NCI-H128 (cell line): ENCODE results near the gene VAV2.
"Not testable (repeated sequence)": the region's sequence is repeated elsewhere in the genome, so short reads cannot be mapped to it uniquely, and the experiment has no call there.

Source experiments
- DNase-seq: peaks from one replicate; lab custom pipeline; 2025; ENCODE audit not compliant: unreplicated experiment; lab: John Stamatoyannopoulos, UW

Gene VAV2

DNA sequence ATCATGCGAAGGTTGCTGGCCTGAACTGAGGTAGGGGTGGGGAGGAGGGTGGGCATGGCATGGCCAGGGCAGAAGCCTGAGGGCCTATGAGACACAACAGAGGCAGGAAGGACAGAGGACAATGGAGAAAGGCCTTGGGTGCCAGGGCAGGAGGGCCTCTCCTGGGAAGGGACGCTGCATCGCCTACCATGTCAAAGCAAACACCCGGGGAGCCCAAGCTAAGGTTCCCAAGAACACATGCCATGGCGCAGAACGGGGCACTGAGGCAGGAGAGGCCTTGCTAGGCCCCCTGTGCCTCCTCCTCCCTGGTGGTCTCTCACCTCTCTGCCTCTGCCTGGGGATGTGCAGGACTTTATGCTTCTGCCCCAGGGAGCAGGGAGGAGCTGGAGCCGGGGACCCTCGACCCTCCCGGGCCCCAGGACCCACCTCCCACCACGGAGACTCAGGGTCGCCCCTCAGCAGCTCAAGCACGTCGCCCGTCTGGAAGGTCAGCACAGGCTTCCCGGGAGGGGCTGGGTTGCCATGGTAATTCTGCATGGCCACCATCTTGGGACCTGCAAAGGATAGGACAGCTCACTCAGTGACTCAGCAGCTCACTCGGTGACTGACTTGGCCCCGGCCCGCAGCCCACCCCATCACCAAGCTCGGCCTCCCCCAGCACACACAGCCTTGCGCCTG, 213.6 kb downstream of the VAV2 start:
- DNase-seq: no peak

- no peak for DNase-seq
Observed at GRCh38 chr9:133777871-133778270, 214.3 kb downstream of the VAV2 start.

DNA sequence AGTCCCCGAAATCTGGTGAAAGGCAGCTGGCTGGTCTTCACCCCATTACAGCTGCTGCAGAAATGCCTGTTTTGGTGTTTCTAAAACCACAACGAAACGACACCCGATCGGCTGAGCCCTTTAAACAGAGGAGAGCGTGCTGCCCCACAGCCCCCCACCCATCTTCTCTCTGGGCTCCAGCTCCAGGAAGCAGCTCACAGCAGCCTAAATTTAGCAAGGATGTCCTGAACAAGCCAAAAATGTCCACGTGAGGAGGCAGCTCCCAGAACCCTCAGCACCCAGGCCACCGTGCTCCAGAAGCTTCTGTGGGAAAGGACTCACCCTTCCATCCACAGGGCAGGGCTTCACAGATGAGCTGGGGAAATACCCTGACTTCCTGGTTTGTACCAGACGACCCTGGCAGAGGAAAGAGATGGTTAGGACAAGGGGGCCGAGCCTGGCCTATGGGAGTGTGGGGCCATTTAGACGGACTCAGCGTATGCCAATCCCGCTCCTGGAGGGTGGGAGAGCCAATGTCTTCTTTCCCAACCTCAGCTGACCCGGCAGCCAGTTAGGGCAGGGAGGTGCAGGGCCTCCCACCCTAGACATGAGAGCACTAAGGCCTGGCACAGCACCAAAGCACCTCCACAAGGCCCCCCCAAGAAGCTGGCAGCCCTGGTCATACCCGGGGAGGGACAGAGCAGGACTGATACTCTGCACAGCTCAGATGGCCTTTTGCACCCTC, 214.9 kb downstream of the VAV2 start:
- no peak for DNase-seq

DNA sequence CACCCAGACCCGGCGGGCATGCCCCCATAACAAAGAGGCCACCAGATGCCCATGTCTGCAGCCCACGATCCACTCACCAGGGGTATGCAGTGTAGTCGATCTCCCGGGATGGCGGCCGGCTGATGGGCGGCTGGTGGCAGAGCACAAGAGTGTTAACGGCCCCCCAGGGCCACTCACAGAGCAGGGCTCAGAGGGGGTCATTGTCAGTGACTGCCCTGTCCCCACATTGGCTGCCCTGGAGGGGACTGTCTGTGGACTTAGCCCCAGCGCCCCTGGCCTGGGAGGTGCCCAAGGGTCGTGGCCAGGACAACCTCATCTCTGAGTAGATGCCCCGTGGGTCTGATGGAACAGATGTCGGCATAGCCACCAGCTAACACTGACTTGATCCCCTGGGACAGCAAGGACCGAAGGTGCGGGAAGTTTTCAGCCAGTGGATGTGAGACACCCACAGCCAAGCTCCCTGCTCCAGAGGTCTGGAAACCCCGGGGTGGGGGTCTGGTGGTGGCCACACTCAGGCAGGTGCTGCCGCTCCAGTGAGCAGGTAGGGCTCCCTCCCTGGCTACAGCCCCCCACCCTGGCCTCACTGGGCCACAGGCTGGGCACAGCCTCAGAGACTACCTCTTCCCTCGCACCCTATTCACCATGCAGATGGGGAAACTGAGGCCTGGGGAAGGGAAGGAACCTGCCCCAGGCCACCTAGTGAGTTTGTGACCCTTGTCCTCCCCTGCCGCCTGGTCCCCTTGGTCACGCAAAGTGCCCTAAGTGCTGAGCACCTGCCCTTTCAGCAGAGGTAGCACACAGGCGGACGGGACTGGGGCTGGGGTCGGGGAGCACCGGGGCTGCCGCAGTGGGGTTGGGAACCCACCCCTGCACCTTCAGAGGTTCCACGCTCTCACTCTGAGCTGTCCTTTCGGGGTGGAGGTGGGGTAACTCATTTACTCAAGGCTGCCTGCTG, 215.9 kb downstream of the VAV2 start:
- DNase-seq: no peak

- no peak for DNase-seq
Observed at GRCh38 chr9:133775291-133775690, 216.8 kb downstream of the VAV2 start.

DNA sequence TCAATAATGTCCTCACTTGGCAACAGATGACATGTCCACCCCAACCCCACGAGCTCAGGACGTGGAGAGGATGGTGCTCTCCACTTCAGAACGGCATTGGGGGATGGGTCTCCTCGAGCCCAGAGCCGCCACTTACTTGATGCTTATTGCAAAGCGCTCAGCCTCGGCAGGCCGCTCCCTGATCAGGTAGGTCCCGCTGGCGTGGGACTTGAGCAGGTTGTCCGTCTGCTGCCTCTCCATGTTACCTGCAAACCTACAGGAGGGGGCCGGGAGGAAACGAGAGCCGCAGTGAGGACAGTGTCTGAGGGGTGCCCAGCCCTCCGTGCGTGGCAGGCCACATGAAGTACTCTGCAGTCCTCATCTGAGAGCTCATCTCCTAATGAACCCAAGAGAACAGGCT, 217.3 kb downstream of the VAV2 start:
- no peak for DNase-seq

- no peak for DNase-seq
Observed at GRCh38 chr9:133773889-133774655, 218.1 kb downstream of the VAV2 start.

GRCh38 chr9:133772581-133772980, 219.5 kb downstream of the VAV2 start:
- no peak for DNase-seq

DNA sequence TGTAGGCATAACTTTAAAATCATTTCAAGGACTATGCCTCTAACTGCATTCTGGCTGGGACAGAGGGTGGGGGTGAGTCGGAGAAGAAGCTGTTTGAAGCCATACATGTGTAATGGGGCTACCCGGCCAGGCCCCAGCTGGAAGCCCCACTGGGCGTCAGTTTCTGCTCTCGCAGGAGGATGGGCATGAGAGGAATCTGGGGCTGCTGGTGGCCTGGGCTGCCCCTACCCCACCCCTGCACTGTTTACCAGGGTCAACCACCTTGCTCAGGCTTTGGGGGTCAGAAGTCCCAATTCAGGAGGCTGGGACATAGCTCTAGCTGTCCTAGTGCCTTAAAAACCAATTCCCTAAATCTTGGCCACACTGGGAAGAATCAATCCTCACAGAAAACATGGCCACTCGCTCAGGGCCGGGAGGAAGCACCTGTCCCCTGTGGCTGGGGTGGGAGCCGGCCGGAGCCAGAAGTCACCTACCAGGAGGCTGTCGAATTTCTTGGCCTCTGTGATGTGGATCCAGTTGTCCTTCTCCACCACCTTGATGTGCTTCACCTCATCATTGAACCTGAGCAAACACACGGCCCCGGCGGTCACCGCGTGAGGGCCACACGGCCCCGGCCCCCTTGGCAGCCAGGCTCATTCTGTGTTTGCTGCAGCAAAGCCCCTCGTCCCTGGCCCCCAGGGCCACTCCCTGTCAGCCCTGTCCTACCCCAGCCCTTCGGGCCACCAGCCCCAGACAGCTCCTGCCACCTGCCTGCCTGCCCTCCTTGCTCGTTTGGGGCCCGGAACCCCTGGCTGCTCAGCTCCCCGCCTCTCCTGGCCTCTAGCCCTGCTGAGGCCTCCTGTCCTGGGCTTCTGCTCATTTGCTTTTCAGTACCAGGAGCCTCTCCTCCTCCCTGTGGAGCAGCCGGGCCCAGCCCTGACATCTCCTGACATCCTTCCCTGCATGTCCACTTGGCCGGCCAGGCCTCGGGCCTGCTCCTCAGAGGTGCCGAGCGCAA, 220.3 kb downstream of the VAV2 start:
- DNase-seq: no peak

GRCh38 chr9:133770076-133770777, 221.9 kb downstream of the VAV2 start:
- DNase-seq: no peak

- no peak for DNase-seq
Observed at GRCh38 chr9:133769511-133770075, 222.5 kb downstream of the VAV2 start.

- DNase-seq: no peak
Observed at GRCh38 chr9:133768859-133769510, 223.1 kb downstream of the VAV2 start.

- DNase-seq: no peak
Observed at GRCh38 chr9:133768371-133768858, 223.7 kb downstream of the VAV2 start.

DNA sequence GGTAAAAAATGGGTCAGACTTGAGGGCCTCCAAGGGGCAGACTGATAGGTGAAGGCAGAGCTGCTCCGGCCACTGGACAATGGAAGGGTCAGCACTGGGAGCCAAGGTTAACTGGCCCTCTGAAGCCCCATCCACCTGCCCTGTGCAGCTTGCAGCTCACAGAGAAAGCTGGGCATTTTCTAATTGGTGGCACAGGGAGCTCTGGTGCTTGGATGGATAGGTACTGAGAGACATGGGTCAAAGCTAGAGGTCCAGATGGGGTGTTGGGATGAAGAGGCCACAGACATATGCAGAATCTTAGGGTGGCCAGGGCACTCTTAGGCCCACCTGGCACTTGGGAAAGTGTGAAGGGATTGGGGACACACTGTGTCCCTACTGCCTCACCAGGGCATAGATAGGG, 224.5 kb downstream of the VAV2 start:
- DNase-seq: no peak

- DNase-seq: no peak
Observed at GRCh38 chr9:133767008-133767407, 225.1 kb downstream of the VAV2 start.

- DNase-seq: not testable (repeated sequence)
Observed at GRCh38 chr9:133766234-133766633, 225.9 kb downstream of the VAV2 start.

- no peak for DNase-seq
Observed at GRCh38 chr9:133763272-133764183, 228.6 kb downstream of the VAV2 start.
